Activated T-cell treated with anti-CD3 and anti-CD28 coated beads for 24 hours (primary cell): ENCODE data around the gene DNM2.

Experiments
- DNase-seq: peaks from one replicate; pipeline ENCODE4 v3.0.0-alpha.2; 2020; ENCODE audit warnings: low read depth

The DNM2 gene

DNA sequence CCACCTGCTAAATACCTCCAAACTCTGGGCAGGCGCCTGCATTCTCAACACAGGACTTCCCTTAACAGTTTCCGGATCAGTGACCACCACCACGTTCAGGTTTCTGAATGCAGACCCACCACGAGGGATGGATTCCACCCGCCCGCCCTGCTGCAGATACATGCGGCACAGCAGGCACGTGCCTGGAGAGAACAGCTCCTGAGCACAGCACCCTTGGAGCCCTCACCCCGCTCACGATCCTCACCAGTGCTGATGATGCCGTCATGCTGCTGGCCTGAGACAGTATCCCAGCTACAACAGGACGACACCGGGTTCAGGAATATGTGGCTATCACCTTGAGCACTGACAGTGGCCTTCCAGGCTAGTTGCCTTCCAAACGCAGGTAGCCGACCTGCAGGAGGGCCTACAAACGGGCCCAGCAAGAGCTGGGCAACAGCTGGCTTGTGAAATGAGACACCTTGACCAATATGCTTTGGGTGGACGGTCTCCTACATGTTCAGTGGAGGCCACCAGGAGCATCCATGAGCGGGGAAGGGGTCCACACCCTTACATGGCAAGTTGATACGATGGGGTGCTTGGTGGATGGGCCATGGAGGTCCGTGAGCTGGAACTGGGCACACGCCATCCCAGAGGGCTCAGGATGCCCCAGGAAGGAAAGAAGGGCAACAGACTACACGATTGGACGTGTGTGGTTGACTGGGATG is 26.5 kb upstream of the DNM2 start:
- no peak for DNase-seq

DNA sequence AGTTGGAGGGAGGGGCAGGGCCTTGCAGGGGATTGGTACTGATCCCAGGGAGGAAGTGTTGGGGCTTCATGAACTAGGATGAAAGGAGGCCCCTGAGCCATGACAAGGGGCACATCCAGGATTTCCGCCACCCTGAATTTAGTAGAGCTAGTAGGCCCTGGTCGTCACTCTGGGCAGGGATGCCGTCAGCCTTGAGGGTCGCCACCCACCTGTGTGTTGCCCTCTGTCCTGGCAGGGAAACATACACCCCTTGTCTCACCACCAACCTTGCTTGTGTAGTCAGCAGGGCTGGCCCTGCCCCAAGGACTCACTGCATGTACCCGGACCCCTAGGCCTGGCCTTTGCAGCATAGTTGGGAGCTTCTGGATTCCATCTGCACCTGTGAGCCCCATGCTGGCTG is 26.0 kb upstream of the DNM2 start:
- no peak for DNase-seq

DNA sequence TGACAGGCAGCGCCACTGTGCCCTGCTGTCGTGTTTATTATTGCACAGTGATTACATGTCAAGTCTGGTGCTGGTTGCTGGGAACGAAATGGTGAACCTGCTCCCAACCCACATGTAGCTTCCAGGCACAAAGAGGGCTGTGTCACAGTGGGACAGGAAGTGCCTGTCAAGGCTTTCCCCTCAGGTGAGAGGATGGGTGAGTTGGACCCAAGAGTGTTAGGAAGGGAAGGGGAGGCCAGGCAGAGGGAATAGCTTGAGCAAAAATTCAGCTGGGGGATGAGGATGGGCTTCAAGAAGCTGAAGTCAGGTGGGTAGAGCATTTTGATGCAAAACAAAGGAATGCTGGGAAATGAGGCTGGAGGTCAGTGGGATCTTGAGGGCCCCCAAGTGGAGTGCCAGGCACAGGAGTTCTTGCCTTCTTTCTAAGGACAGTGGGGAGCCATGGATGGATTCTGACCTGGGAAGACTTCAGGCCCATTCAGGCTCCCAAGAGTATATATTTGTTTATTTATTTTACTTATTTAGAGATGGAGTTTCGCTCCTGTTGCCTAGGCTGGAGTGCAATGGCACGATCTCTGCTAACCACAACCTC is 25.1 kb upstream of the DNM2 start:
- no peak for DNase-seq

DNA sequence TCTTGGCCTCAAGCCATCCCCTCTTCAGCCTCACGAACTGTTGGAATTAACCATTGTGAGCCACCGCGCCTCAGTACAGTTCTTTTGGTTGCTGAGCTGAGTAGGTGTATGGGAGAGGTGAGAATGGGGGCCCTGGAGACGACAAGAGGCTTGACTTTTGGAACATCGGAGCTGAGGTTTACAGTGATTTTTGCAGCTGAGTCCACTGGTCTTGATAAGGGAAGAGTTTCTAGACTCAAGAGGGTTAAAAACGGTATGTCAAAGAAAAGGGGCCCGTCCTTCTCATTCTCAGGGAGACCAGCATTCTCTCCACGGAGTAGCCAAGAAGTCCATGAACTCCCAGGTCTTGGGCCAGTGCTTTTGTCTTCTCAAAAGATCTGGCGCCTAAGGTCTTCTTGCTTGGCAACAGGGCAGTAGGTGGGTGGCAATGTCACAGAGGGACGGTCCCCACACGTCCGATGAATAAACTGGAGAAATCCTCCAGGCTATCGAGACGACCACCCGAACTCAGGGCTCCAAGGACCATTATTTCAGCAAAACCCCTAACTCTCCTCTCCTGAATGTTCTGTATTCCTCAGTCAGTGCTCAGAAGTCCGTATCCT is 23.1 kb upstream of the DNM2 start:
- DNase-seq, result no peak

DNA sequence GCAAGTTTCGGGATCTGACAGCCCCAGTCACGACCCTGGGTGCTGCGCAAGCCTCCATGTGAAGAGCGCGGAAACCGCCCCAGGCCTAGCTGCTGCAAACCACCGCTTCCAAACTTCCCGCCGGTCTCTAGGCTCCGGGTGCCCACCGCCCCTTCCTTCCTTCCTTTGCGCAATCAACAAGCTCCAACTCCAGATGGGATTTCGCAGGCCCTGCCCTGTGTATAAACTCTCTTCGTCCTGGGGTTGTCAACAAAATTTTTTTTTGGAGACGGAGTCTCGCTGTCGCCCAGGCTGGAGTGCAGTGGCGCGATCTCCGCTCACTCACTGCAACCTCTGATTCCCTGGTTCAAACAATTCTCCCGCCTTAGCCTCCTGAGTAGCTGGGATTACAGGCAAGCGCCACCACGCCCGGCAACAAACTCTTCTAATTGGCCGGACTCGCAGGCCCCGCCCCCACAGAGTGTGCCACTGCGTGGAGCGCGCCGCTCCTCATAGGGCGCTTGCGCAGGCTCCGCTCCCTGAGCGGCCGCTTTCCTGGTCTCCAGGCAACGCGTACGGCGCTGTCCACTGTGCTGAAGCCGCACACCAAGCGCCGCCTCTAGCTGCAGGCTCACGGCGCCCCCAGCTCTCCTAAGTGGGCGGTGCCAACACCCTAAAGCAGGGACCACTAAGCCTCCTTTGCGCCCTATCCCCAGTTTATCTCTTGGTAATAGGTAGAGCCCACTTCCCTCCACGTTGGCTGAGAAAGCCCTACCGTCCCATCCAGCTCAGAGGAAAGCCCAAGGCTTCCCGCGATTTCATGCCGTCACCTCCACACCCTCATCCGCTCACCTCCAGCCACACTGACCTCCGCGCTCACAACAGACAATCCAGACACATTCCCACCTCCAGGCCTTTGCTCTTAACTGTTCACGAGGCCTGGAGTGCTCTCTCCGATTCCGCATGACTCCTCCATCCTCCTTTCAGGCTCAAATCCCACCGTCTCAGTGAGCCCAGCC is 22.2 kb upstream of the DNM2 start:
- DNase-seq, result peak; percentile 87

DNA sequence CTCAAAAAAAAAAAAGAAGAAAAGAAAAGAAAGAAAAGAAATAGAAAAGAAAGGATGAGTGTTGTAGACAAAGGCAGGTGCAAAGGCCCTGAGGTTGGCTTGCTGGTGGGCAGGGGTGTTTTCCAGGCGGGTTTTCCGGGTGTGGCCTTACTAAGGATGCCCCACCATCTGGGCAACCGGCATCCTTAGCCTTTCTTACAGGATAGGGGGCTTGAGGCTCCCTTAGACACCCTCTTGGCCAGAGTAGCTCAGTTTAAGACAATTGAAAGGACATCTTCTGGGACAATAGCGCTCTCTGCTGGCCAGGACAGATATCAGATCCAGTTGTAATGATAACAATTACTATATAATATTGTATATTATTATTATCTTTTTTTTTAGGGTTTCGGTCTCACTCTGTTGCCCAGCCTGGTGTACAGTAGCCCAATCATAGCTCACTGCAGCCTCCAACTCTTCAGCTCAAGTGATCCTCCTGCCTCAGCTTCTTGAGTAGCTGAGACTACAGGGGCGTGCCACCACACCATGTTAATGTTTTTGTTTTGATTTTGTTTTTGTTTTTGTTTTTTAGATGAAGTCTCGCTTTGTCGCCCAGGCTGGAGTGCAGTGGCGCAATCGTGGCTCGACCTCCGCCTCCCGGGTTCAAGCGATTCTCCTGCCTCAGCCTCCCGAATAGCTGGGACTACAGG is 18.1 kb upstream of the DNM2 start:
- peak; percentile 52 for DNase-seq

DNA sequence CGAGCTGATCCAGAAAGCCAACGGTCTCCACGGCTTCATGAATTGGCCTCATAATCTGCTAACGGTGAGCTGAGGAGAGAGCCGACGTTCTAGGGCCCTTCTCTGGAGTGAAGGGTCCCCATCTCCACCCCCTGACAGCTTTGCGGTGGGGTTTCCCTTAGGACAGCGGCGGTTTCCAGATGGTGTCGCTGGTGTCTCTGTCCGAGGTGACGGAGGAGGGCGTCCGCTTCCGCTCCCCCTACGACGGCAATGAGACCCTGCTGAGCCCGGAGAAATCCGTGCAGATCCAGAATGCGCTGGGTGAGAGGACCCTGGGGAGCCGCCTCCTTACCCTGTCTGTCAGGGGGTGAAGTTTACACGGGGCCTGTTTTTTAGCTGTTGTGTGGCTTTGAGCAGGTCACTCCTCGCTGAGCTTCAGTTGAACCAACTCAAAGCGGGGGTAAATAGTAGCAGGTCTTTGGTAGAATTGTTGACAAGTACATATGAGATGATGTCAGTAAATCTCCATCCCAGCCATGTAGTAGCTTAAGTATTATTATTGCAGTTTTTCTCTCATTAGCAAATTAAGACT is 15.8 kb upstream of the DNM2 start:
- DNase-seq, result peak; percentile 17

DNA sequence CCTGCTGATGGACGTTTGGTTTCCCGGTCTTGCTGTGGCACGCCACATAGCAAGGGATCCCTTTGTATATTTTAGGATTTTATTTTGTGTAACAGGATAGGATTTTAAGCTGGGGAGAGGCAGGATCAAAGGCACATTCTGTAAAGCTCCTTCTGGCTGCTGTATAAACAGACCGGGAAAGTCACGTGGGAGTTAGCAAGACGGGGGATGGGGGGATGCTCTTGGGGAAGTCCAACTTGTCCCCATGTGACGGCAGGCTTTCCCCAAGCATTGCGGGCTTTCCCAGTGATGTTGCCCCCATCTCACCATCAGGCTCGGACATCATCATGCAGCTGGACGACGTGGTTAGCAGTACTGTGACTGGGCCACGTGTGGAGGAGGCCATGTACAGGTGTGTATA is 10.9 kb upstream of the DNM2 start:
- DNase-seq, result no peak

DNA sequence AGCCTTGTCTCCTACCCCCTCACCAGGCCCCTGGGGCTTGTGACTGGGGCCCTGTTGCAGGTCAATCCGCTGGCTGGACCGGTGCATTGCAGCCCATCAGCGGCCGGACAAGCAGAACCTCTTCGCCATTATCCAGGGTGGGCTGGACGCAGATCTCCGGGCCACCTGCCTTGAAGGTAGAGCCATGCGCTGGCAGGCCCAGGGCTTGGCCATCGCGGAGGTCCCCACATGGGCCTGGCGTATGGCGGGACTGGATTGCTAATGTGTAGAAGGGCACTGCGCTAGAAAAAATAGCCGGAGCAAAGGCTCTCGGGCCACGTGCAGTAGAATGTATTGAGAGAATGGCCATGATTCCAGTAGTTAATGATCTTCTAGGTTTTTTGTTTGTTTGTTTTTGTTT is 10.4 kb upstream of the DNM2 start:
- DNase-seq, result no peak

DNA sequence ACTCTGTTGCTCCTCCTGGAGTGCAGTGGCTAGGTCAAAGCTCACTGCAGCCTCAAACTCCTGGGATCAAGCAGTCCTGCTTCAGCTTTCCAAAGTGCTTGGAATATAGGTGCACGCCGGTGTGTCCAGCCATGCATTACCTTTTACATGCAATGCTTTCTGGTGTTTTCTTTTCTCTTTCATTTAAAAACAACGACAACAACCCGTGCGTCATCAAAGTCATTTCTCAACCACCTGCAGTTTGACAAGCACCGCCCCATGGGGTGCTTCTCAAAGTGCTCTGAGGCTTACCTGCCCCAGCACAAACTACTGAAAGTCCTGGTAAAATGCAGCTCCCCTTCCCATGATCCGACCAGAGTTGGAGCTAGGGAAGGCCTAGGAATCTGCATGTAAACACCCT is 9.6 kb upstream of the DNM2 start:
- DNase-seq, result no peak

DNA sequence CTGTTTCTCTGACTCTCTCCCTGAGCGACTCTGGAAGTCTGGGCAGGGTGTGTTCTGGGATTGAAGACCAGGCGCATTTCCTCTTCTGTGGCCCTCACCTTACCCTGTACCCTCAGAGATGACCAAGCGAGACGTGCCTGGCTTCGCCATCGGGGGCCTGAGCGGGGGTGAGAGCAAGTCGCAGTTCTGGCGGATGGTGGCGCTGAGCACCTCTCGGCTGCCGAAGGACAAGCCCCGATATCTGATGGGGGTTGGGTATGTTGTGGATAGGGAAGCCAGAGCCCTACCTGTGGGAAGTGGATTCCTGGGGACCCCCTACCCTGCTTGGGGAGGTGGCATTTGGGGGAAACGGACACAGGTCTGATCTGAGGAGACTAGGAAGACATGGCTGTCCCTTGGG is 5.8 kb upstream of the DNM2 start:
- DNase-seq, result no peak

DNA sequence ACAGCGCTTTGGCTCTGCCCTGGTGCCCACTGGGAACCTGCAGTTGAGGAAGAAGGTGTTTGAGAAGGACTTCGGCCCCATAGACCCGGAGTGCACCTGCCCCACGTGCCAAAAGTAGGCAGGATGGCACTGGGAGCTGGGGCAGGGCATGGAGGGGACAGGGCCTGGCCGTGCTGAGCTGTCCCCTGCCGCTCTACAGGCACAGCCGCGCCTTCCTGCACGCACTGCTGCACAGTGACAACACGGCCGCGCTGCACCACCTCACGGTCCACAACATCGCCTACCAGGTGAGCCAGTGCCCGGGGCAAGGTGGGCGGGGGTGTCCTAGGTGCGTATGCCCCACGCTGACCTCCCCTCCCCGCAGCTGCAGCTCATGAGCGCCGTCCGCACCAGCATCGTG is 5.1 kb upstream of the DNM2 start:
- DNase-seq, result no peak

DNA sequence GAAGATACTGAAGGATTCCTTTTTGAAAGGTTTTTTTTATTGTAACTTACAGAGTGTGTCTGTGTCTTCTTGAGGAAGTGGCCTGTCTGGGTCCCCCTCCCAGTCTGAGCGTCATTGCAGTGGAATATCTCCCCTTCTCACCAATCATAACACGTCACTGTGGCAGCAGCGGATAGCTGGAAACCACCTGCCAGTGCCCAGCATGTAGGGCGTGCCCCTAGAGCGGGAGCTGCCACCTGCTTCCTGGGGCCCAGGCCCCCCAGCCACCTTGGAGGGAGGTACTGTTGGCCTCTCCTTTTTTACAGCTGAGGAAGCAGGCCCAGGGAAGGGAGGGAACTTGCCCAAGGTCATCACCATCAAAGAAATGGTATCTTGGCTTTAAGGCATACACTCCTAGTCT is 4.6 kb upstream of the DNM2 start:
- DNase-seq, result no peak

DNA sequence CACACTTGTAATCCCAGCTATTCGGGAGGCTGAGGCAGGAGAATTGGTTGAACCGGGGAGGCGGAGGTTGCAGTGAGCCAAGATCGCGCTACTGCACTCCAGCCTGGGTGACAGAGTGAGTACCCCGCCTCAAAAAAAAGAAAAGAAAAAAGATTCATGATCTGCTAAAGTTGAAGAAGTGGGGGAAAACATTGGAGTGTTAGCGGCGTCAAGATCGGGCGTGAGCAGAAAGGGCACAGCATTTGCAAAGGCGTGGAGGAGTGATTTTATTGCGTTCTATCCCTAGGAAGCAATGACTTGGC is 874 bp upstream of the DNM2 start:
- no peak for DNase-seq

DNA sequence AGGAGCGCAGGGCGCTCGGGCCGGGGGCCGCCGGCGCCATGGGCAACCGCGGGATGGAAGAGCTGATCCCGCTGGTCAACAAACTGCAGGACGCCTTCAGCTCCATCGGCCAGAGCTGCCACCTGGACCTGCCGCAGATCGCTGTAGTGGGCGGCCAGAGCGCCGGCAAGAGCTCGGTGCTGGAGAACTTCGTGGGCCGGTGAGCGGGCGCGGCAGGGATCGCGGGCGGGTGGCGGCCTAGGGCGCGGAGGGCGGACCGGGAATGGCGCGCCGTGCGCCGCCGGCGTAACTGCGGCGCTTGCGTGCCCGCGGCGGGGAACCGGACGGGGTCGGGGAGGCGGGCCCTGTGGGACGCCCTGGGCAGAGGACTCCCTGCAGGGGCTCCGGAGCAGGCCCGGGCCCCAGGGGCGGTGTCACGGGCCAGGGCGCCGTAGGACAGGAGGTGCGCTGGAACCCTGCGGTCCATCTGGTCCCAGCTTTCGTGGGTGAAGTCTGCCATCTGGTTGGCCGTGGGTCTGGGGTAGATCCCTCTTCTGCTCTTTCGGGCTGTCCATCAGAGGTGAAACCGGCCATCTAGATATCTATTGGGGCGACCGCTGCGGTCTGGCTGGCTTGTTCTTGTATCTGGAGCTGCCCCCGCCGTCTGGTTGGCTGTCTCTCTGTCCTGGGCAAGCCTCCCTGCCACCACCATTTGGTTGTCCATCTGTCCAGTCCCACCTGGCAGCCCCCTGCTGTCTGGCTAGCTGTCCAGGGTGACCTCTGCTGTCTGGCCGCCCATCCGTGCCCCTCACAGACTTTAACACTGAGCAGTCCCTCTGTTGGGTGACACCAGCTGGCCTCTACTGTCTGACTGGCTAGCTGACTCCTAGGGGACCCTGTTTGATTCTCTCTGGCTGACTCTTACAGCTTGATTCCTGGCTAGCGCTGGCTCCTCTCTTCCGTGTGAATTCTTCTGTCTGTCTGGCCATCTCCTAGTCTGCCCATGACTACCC is 622 bp downstream of the DNM2 start:
- peak; percentile 39 for DNase-seq

DNA sequence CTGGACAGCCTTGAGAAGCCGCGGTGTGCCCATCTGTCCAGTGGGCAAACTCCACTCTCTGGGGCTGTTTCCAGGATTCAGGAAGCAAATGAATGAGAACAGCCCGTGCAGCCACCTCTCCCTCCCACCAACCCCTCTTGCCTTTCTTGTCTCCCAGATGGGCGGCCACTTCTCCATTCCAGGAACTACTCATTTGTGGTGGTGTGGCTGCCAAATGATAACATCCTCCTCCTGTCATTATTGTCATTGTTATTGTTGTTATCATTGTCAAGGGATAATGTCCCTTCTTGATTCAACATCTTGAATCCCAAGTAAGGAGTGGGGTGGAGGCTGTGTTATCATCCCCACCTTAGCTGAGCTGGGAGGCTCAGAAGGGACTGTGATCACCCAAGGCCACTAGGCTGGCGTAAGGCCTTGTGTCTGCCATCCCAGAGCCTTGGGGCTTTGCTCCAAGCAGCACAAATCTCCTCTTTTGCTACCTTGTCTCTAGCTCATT is 1.6 kb downstream of the DNM2 start:
- no peak for DNase-seq

DNA sequence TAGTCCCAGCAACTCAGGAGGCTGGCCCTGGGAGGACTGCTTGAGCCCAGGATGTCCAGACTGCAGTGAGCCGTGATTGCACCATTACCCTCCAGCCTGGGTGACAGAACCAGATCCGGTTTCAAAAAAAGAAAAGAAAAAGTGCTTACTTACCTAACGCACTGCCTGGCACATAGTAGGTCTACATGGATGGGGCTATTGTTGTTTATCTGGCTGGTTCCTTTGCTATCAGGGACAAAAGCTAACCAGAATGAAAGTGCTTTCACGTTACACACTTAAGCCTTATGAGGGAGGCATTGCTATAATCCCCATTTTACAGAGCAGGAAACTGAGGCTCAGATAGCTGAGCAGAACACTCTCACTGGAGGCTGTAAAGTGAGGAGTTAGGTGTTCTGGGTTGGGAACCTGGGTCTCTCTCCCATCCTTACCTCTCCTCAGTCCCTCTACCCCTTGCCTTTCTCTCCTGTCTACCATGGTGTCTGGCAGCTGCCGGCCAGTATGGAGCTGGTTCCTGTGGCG is 2.8 kb downstream of the DNM2 start:
- no peak for DNase-seq

DNA sequence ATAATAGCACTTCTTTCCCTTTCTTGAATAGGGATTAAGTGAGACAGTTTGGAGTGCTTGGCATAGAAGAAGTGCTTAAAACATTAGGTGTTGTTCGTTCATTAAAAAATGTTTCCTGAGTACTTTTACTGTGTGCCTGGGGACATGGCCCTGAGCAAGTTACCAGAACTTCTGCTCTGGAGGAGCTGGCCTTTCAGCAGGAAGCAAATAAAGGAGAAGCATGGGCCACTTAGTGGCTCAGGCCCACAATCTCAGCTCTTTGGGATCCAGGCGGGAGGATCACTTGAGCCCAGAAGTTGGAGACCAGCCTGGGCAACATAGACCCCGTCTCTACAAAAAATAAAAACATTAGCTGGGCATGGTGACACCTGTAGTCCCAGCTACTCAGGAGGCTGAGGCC is 5.7 kb downstream of the DNM2 start:
- DNase-seq, result no peak

DNA sequence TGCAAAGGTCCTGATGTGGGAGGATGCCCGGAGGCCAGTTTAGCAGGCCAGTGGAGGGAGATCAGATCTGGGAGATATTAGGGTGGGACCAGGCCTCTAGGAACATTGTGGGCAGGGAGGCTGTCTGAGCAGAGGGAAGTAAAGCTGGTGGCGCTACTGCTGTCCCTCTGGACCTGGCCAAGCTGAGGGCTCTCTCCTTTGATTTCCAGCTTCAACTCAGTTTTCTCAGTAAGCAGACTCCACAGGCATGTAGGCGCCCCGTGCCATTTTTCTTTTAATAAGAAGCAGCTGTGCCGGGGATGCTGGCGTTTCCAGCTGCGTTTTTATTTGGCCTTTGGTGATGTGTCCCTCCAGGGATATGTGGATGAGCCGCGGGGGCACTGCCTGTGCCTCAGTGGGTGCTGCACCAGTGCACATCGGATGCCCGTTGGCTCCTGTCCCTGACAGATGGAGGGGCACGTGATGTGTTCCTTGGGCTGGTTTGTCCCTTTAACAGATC is 6.7 kb downstream of the DNM2 start:
- DNase-seq, result no peak

DNA sequence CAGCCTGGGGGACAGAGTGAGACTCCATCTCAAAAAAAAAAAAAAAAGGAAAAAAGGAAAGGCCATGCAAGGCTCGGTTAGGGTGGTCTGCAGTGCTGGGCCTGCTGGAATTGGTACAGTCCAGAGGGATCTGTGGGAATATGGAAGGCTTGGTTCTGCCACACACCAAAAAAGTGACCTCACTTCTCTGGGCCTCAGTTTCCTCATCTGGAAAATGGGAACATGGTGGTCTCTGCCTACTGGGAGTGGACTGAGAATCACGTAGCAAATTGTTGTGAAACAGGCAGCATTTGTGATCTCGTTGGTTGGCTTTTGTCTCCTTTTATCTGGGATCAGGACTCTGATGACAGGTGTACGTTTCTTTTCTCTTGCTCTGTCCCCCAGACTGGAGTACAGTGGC is 7.5 kb downstream of the DNM2 start:
- DNase-seq, result no peak
